Measurements from ENCODE around the gene SF3B2.
"Not testable (repeated sequence)": the region's sequence is repeated elsewhere in the genome, so short reads cannot be mapped to it uniquely, and the experiment has no call there.

The SF3B2 gene, protein sequence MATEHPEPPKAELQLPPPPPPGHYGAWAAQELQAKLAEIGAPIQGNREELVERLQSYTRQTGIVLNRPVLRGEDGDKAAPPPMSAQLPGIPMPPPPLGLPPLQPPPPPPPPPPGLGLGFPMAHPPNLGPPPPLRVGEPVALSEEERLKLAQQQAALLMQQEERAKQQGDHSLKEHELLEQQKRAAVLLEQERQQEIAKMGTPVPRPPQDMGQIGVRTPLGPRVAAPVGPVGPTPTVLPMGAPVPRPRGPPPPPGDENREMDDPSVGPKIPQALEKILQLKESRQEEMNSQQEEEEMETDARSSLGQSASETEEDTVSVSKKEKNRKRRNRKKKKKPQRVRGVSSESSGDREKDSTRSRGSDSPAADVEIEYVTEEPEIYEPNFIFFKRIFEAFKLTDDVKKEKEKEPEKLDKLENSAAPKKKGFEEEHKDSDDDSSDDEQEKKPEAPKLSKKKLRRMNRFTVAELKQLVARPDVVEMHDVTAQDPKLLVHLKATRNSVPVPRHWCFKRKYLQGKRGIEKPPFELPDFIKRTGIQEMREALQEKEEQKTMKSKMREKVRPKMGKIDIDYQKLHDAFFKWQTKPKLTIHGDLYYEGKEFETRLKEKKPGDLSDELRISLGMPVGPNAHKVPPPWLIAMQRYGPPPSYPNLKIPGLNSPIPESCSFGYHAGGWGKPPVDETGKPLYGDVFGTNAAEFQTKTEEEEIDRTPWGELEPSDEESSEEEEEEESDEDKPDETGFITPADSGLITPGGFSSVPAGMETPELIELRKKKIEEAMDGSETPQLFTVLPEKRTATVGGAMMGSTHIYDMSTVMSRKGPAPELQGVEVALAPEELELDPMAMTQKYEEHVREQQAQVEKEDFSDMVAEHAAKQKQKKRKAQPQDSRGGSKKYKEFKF

DNA sequence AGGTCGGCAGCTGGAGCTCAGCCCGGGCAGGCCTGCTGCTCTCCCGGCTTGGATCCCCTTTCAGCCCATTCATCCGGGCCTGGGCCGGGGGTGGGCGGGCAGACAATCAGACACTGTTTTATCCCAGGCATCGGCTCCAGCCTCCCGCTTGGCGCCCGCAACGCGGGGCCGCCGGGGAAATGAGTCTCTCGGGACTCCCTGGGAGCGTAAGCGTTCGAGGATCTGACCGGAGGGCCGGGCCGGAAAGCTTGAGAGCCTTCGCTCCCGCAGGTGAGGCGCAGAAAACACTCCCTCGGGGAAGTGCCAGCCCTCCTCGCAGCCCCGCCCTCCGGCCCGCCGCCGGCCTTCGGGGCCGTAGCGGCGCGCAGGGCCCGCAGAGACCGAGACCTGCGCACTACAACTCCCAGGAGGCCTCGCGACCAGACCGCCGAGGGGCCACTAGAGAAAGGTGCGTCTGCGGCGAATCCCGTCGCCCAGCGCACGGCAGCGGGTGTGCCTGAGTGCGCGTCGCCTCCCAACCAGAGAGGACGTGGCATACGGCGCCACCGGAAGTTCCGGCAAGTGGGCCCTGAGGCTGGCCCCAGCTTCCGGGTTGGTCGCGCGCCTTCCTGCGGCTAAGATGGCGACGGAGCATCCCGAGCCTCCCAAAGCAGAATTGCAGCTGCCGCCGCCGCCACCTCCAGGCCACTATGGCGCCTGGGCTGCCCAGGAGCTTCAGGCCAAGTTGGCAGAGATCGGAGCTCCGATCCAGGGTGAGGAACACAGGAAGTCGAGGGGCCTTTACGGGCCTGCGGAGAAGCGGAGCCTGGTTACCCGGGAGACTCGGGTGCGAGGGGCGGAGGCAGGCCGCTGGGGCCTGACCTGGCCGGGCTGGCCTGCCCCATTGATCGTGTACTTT lies at the start of gene SF3B2:
SF3B2 (plus strand) TSS at position 599 of the 898 bp plus-strand sequence; CDS start at position 620, 21 bp downstream.
- intact Hi-C loops (cut with DNase I) = no loop called here
- DNase-seq = peak; percentile 98 to 100 (median 99)

DNA sequence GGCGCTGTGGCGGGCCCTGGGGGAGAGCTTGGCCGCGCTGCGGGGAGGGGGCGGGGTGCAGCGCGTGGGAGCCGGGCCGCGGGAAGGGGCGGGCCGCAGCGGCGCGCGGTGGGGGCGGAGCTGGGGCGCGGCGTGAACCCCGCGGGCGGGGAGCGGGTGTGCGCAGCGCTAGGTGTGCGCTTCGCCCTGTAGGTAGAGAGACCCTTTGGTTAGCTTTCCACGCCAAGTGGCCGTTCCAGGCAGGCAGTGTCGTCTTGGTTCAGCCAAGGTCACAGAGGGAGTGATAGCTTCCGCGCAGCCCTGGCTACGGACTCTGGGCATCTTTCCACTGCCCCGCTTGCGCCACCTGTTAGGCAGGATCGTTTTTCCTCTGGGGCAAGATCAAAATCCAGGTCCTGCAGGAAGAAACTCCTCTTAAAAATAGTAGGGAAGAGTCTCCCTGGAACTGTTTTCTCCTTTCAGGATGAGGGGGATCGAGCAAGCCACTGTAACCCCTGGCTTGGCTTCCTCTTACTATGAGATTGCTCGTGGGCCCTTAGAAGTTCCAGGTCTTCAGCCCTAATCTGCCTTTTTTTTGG lies 49.4 kb upstream of the SF3B2 start:
- DNase-seq = peak in 3 of 10 donors; percentile 80 to 94 (median 91)
- intact Hi-C loops (cut with DNase I) = loop anchor here (1.0 to 5.0 kb wide), 3 partner anchors 41 to 290 kb away; partner anchors contain the start of genes GAL3ST3, KAT5 and SART1

DNA sequence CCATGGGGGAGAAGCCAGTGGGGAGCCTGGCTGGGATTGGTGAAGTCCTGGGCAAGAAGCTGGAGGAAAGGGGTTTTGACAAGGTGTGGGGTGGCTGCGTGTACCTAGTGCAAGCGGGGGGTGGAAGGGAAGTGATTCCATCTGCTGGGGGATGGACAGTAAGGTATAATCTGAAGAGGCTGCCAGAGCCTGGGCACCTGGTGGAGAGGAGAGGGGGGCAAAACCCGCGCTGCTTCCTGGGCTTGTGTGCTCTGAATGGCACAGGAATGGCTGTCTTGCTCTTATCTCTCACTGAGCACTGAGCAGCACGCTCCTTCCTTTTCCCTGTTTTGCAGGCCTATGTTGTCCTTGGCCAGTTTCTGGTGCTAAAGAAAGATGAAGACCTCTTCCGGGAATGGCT lies 48.9 kb upstream of the SF3B2 start:
- DNase-seq = peak in 3 of 10 donors; percentile 13 to 43 (median 21)
- intact Hi-C loops (cut with DNase I) = loop anchor here (5.0 kb wide), 2 partner anchors 44 to 291 kb away; partner anchors contain the start of genes GAL3ST3 and KAT5

- peak in 3 of 10 donors; percentile 22 to 44 (median 29) for DNase-seq
- intact Hi-C loops (cut with DNase I) = loop anchor here (5.0 kb wide), 2 partner anchors 43 to 292 kb away; partner anchors contain the start of genes GAL3ST3 and KAT5
Measured at GRCh38 chr11:66004186-66004585, 48.0 kb upstream of the SF3B2 start.

GRCh38 chr11:66006134-66006890 lies 45.9 kb upstream of the SF3B2 start:
- intact Hi-C loops (cut with DNase I) = no loop called here

GRCh38 chr11:66006891-66007176 lies 45.3 kb upstream of the SF3B2 start:
- DNase-seq = peak in 2 of 10 donors; percentile 45 to 53
- intact Hi-C loops (cut with DNase I) = no loop called here

More at GRCh38 chr11:66006134-66006890, 45.9 kb upstream of the SF3B2 start:
- DNase-seq = peak in 3 of 10 donors; percentile 35 to 59 (median 45)

GRCh38 chr11:66007201-66007634 lies 44.9 kb upstream of the SF3B2 start:
- peak in 2 of 10 donors; percentile 35 to 75 for DNase-seq
- intact Hi-C loops (cut with DNase I) = no loop called here

- no peak for DNase-seq
- intact Hi-C loops (cut with DNase I) = no loop called here
Measured at GRCh38 chr11:66008095-66008467, 44.1 kb upstream of the SF3B2 start.

DNA sequence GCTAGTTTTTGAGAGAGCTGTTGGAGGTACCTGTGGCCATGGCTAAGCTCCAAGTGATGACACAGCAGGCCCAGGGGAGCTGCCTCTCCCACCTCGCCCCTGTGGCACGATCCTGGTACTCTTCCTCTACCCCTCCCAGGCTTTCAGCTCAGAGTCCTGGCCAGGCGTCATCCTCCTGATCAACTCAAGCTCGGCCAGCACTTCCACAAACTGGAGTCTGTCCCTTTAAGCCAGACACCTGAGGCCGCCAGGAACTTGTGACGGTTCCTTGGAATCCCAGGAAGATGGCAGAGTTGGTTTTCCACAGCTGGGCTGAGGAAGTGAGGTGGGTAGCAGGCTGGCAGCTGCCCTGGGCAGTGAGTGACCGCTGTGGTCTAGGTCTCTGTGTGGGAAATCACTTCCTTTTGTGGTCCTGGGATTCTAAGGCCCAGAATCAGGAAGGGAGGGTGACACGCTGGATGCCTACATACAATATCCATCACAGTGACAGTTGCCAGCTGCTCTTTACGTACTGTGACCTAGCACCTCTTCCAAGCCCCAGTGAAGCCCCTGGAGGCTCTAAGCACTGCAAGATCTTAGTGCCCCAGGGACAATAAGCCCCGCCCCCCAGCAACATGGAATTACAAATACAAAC lies 43.6 kb upstream of the SF3B2 start:
- intact Hi-C loops (cut with DNase I) = no loop called here
- peak in 2 of 10 donors; percentile 23 to 33 for DNase-seq

GRCh38 chr11:66010036-66010435 lies 42.1 kb upstream of the SF3B2 start:
- intact Hi-C loops (cut with DNase I) = not testable (repeated sequence)

GRCh38 chr11:66011239-66011784 lies 40.9 kb upstream of the SF3B2 start:
- peak in 1 of 10 donors; percentile 14 for DNase-seq

More at GRCh38 chr11:66010036-66010435, 42.1 kb upstream of the SF3B2 start:
- DNase-seq = peak in 1 of 10 donors; percentile 12

GRCh38 chr11:66011785-66012303 lies 40.3 kb upstream of the SF3B2 start, which contains the start of gene CST6:
Gene CST6 (plus strand): TSS chr11:66012008. CDS start chr11:66012045, 37 bp downstream.
- intact Hi-C loops (cut with DNase I) = no loop called here
- DNase-seq = peak in 2 of 10 donors; percentile 65 to 67

More at GRCh38 chr11:66011239-66011784, 40.9 kb upstream of the SF3B2 start:
- intact Hi-C loops (cut with DNase I) = no loop called here

DNA sequence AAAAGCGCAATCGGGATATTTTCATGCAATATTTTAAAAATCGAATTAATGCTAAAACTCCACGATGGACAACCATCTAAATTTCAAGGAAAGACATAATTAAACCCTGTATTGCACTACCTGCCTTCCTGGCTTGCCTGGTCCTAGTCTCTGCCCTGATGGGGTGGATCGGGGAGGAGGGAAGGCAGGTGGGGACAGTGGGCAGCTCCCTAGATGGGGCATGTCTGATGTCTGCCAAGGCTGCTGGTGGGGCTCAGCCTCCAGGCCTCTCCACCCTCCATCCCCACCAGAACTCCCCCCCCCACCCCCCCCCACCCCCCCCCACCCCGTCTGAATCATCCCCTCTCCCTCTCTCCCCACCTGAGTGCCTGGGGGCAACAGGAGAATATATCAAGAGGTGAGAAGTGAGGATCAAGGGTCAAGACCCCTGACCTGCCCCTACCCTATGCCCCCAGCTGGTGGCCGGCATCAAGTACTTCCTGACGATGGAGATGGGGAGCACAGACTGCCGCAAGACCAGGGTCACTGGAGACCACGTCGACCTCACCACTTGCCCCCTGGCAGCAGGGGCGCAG lies 39.7 kb upstream of the SF3B2 start:
- peak in 1 of 10 donors; percentile 31 for DNase-seq
- intact Hi-C loops (cut with DNase I) = no loop called here

GRCh38 chr11:66012946-66013761 lies 39.0 kb upstream of the SF3B2 start:
- intact Hi-C loops (cut with DNase I) = no loop called here
- DNase-seq = peak in 2 of 10 donors; percentile 26 to 67

GRCh38 chr11:66013762-66014100 lies 38.4 kb upstream of the SF3B2 start:
- peak in 2 of 10 donors; percentile 22 to 51 for DNase-seq
- intact Hi-C loops (cut with DNase I) = no loop called here

GRCh38 chr11:66014804-66015453 lies 37.2 kb upstream of the SF3B2 start:
- intact Hi-C loops (cut with DNase I) = no loop called here

More at GRCh38 chr11:66014804-66015453, 37.2 kb upstream of the SF3B2 start:
- DNase-seq = peak in 1 of 10 donors; percentile 62

Measured in posterior cingulate gyrus (tissue), 11 donors.